ENCODE results near the gene ALG6. TPM values are rescaled to one million over a fixed set of nuclear protein-coding genes. Genes with fewer than 3 reads are reported as not detected.
"Not testable (repeated sequence)": the region's sequence is repeated elsewhere in the genome, so short reads cannot be mapped to it uniquely, and the experiment has no call there.

The ALG6 gene
- total RNA-seq, 1 donor from 2014 or later, result 5.7 TPM

GRCh38 chr1:63466181-63466580 lies 98.8 kb downstream of the ALG6 start:
- H3K4me1 ChIP-seq, result no peaks in the 10 kb centered on the region
- no peak overlapping the region for H3K4me3 ChIP-seq
- peaks cover 8 to 11% of the 10 kb centered on the region in 2 donors for H3K9me3 ChIP-seq
- no peak for TF ChIP-seq CTCF (IDR thresholded peaks at IDR 0.05)
- no peaks in the 10 kb centered on the region for H3K27me3 ChIP-seq
- intact Hi-C loops (cut with DNase I), result no loop called here
- no peaks in the 10 kb centered on the region for H3K36me3 ChIP-seq
- no peak for DNase-seq (ENCODE audit: low spot score in 2 of 2)
- no peak overlapping the region for H3K27ac ChIP-seq

- Histone ChIP-seq H3K9me3 (peaks cover 4 to 8% of the 10 kb centered on the region in 2 donors), H3K27me3 (no peaks in the 10 kb centered on the region), H3K27ac (no peak overlapping the region), H3K36me3 (no peaks in the 10 kb centered on the region), H3K4me3 (no peak overlapping the region), H3K4me1 (no peaks in the 10 kb centered on the region)
- TF ChIP-seq CTCF (IDR thresholded peaks at IDR 0.05), result no peak
- intact Hi-C loops (cut with DNase I), result no loop called here
- no peak for DNase-seq (ENCODE audit: low spot score in 2 of 2)
Observed at GRCh38 chr1:63466759-63467158, 99.3 kb downstream of the ALG6 start.

- H3K4me1 ChIP-seq; H3K27ac ChIP-seq; H3K4me3 ChIP-seq; H3K9me3 ChIP-seq; intact Hi-C loops (cut with DNase I); H3K27me3 ChIP-seq; DNase-seq (ENCODE audit: low spot score in 2 of 2); H3K36me3 ChIP-seq: not testable (repeated sequence)
Observed at GRCh38 chr1:63468683-63469082, 101.3 kb downstream of the ALG6 start.

GRCh38 chr1:63475761-63476160 lies 108.3 kb downstream of the ALG6 start:
- no peaks in the 10 kb centered on the region for H3K36me3 ChIP-seq
- no peaks in the 10 kb centered on the region for H3K4me1 ChIP-seq
- no peak for DNase-seq (ENCODE audit: low spot score in 2 of 2)
- H3K4me3 ChIP-seq, result no peak overlapping the region
- no peak for TF ChIP-seq CTCF (IDR thresholded peaks at IDR 0.05)
- intact Hi-C loops (cut with DNase I), result no loop called here
- no peak overlapping the region for H3K27ac ChIP-seq
- H3K9me3 ChIP-seq, result no peaks in the 10 kb centered on the region
- no peaks in the 10 kb centered on the region for H3K27me3 ChIP-seq

- Histone ChIP-seq H3K4me1 (no peaks in the 10 kb centered on the region), H3K27ac (no peak overlapping the region), H3K27me3 (no peaks in the 10 kb centered on the region), H3K9me3 (no peaks in the 10 kb centered on the region), H3K36me3 (no peaks in the 10 kb centered on the region), H3K4me3 (no peak overlapping the region)
- intact Hi-C loops (cut with DNase I), result no loop called here
- DNase-seq (ENCODE audit: low spot score in 2 of 2), result no peak
- TF ChIP-seq CTCF (IDR thresholded peaks at IDR 0.05), result no peak
Observed at GRCh38 chr1:63480057-63480456, 112.6 kb downstream of the ALG6 start.

GRCh38 chr1:63486629-63487028 lies 119.2 kb downstream of the ALG6 start:
- intact Hi-C loops (cut with DNase I), result no loop called here
- no peak overlapping the region for H3K27ac ChIP-seq
- DNase-seq (ENCODE audit: low spot score in 2 of 2), result no peak

More at GRCh38 chr1:63486629-63487028, 119.2 kb downstream of the ALG6 start:
- Histone ChIP-seq H3K36me3 (no peaks in the 10 kb centered on the region), H3K4me3 (no peak overlapping the region), H3K27me3 (no peaks in the 10 kb centered on the region), H3K9me3 (no peaks in the 10 kb centered on the region), H3K4me1 (no peaks in the 10 kb centered on the region)
- no peak for TF ChIP-seq CTCF (IDR thresholded peaks at IDR 0.05)

Data from ascending aorta (tissue), 2 donors.